ENCODE measurements around the gene DNAJC8.
A peak's percentile ranks its signal among the peaks of the same experiment; 100 is the strongest.

DNAJC8 gene

GRCh38 chr1:28232558-28233263 lies at the start of gene DNAJC8:
TSS of gene DNAJC8 (minus strand) at chr1:28233029. CDS start at chr1:28232998, 31 bp downstream.
- ChIA-PET POLR2A (no interaction called here), CTCF (interaction anchor here (0.8 to 2.9 kb wide), 2 partner anchors 13 to 15 kb away, joined by 4 to 13 read pairs; no protein-coding TSS in a partner anchor)
- DNase-seq (ENCODE audit: low read depth, low spot score): no peak
- H3K4me3 ChIP-seq (ENCODE audit: low read depth, low read length): peak within 1 kb of the TSS; percentile 99
- no peak for TF ChIP-seq CTCF (IDR thresholded peaks at IDR 0.05; ENCODE audit: insufficient read depth, low read length, missing control alignments)

- ChIA-PET POLR2A (no interaction called here), CTCF (no interaction called here)
- no peak for DNase-seq (ENCODE audit: low read depth, low spot score)
- no peak overlapping the region for H3K4me3 ChIP-seq (ENCODE audit: low read depth, low read length)
- no peak for TF ChIP-seq CTCF (IDR thresholded peaks at IDR 0.05; ENCODE audit: insufficient read depth, low read length, missing control alignments)
Measured at GRCh38 chr1:28281608-28282425, 49.0 kb upstream of the DNAJC8 start.

GRCh38 chr1:28280977-28281381 lies 48.1 kb upstream of the DNAJC8 start:
- DNase-seq (ENCODE audit: low read depth, low spot score): no peak
- POLR2A ChIA-PET: interaction anchor here (1.4 to 1.9 kb wide), 2 partner anchors 19 to 45 kb away, joined by 3 to 7 read pairs; partner anchors contain the start of gene ATP5IF1
- TF ChIP-seq CTCF (IDR thresholded peaks at IDR 0.05; ENCODE audit: insufficient read depth, low read length, missing control alignments): no peak
- H3K4me3 ChIP-seq (ENCODE audit: low read depth, low read length): no peak overlapping the region
- CTCF ChIA-PET: no interaction called here

- ChIA-PET CTCF (interaction anchor here (0.8 kb wide), 1 partner anchor 32 kb away, joined by 3 read pairs; no protein-coding TSS in a partner anchor), POLR2A (interaction anchor here (1.2 to 1.9 kb wide), 3 partner anchors 14 to 45 kb away, joined by 3 to 7 read pairs (median 3); partner anchors contain the start of gene ATP5IF1)
- no peak for TF ChIP-seq CTCF (IDR thresholded peaks at IDR 0.05; ENCODE audit: insufficient read depth, low read length, missing control alignments)
- DNase-seq (ENCODE audit: low read depth, low spot score): no peak
- H3K4me3 ChIP-seq (ENCODE audit: low read depth, low read length): no peak overlapping the region
Measured at GRCh38 chr1:28280501-28280900, 47.7 kb upstream of the DNAJC8 start.

GRCh38 chr1:28279721-28280120 lies 46.9 kb upstream of the DNAJC8 start:
- no peak for TF ChIP-seq CTCF (IDR thresholded peaks at IDR 0.05; ENCODE audit: insufficient read depth, low read length, missing control alignments)
- CTCF ChIA-PET: interaction anchor here (0.8 kb wide), 1 partner anchor 31 kb away, joined by 3 read pairs; no protein-coding TSS in a partner anchor

GRCh38 chr1:28278763-28279162 lies 45.9 kb upstream of the DNAJC8 start:
- no peak for DNase-seq (ENCODE audit: low read depth, low spot score)
- ChIA-PET CTCF (interaction anchor here (1.3 kb wide), 1 partner anchor 30 kb away, joined by 4 read pairs; no protein-coding TSS in a partner anchor), POLR2A (interaction anchor here (0.6 kb wide), 1 partner anchor 15 kb away, joined by 3 read pairs; no protein-coding TSS in a partner anchor)
- no peak overlapping the region for H3K4me3 ChIP-seq (ENCODE audit: low read depth, low read length)
- no peak for TF ChIP-seq CTCF (IDR thresholded peaks at IDR 0.05; ENCODE audit: insufficient read depth, low read length, missing control alignments)

More at GRCh38 chr1:28279721-28280120, 46.9 kb upstream of the DNAJC8 start:
- no peak overlapping the region for H3K4me3 ChIP-seq (ENCODE audit: low read depth, low read length)
- POLR2A ChIA-PET: interaction anchor here (0.6 to 1.9 kb wide), 4 partner anchors 13 to 44 kb away, joined by 3 to 7 read pairs (median 3); partner anchors contain the start of gene ATP5IF1
- DNase-seq (ENCODE audit: low read depth, low spot score): no peak

Measured in AG04449 (cell line).